PC-9 (cell line): Measurements from ENCODE around the gene PAK4. TPM values are rescaled to one million over a fixed set of nuclear protein-coding genes. Genes with fewer than 3 reads are reported as not detected.

Experiments
- BruUV-seq: library from RNA; stranded (reverse); fragments of 400-500 nt; replicated peaks from 2 replicates; lab custom pipeline; 2021; lab: Mats Ljungman, UMichigan
- CTCF ChIA-PET: fragments of 300-600 bp; sonication (Branson Sonifier 250); formaldehyde crosslinking; loops from one replicate; lab custom pipeline; 2022; ENCODE audit warnings: antibody characterized with exemption; lab: Charles Lee
- POLR2A ChIA-PET: fragments of 300-600 bp; sonication (Branson Sonifier 250); formaldehyde crosslinking; loops from one replicate; lab custom pipeline; 2022; ENCODE audit warnings: antibody characterized with exemption; ENCODE audit not compliant: unreplicated experiment; lab: Charles Lee
- DNase-seq, 2 experiments: peaks; one replicate each; pipeline versions ENCODE4 v3.0.0 to v3.0.0-alpha.2; 2015 to 2022; ENCODE audit warnings: mixed read lengths in 1 of 2
- H2AFZ ChIP-seq: fragments of 200-600 bp; sonication (generic); 2 replicates; pipeline ENCODE4 v1.8.1; 2017; ENCODE audit warnings: antibody characterized with exemption
- H3F3A ChIP-seq: fragments of 200-600 bp; sonication (generic); 2 replicates; pipeline ENCODE4 v1.8.1; 2017; ENCODE audit warnings: antibody characterized with exemption, mild to moderate bottlenecking, low read depth; ENCODE audit not compliant: insufficient read depth
- H3K27ac ChIP-seq: fragments of 200-600 bp; sonication (generic); 2 replicates; pipeline ENCODE4 v1.6.1; 2016; ENCODE audit warnings: mixed run types
- H3K27me3 ChIP-seq: fragments of 200-600 bp; sonication (generic); 2 replicates; pipeline ENCODE4 v1.6.1; 2016; ENCODE audit warnings: low read depth, mixed run types; ENCODE audit not compliant: insufficient read depth
- H3K36me3 ChIP-seq: fragments of 200-600 bp; sonication (generic); 2 replicates; pipeline ENCODE4 v1.6.1; 2016; ENCODE audit warnings: low read depth, mixed run types
- H3K4me1 ChIP-seq: fragments of 200-600 bp; sonication (generic); replicated peaks from 2 replicates; pipeline ENCODE4 v1.6.1; 2016; ENCODE audit warnings: mixed run types; ENCODE audit not compliant: insufficient read depth
- H3K4me2 ChIP-seq: fragments of 200-600 bp; sonication (generic); 2 replicates; pipeline ENCODE4 v1.6.1; 2017; ENCODE audit warnings: mixed run types
- H3K4me3 ChIP-seq: fragments of 200-600 bp; sonication (generic); 2 replicates; pipeline ENCODE4 v1.6.1; 2016; ENCODE audit warnings: mixed run types
- H3K79me2 ChIP-seq: fragments of 200-600 bp; sonication (generic); 2 replicates; pipeline ENCODE4 v1.6.1; 2017; ENCODE audit warnings: low read depth, mixed run types
- H3K9me2 ChIP-seq: fragments of 200-600 bp; sonication (generic); 2 replicates; pipeline ENCODE4 v1.8.1; 2017; ENCODE audit warnings: mild to moderate bottlenecking; ENCODE audit not compliant: insufficient read depth
- H3K9me3 ChIP-seq: fragments of 200-600 bp; sonication (generic); 2 replicates; pipeline ENCODE4 v1.8.1; 2016; ENCODE audit warnings: low read depth; ENCODE audit not compliant: insufficient read depth
- H4K20me1 ChIP-seq: fragments of 200-600 bp; sonication (generic); 2 replicates; pipeline ENCODE4 v1.8.1; 2017; ENCODE audit not compliant: insufficient read depth
- CTCF ChIP-seq: fragments of 200-600 bp; sonication (generic); conservative IDR thresholded peaks from 2 replicates; pipeline ENCODE4 v1.6.1; 2017; ENCODE audit warnings: mixed run types, antibody characterized with exemption, mild to moderate bottlenecking, moderate library complexity
- EZH2 ChIP-seq: fragments of 200-600 bp; sonication (generic); IDR thresholded peaks from 2 replicates; pipeline ENCODE4 v1.8.0; 2017; ENCODE audit warnings: antibody characterized with exemption, low read depth
- intact Hi-C: fragments of 100-400 bp; cut with micrococcal nuclease; formaldehyde crosslinking; loops from one replicate; pipeline ENCODE4 v1.10.0; 2022; ENCODE audit not compliant: unreplicated experiment
- total RNA-seq: library from RNA; stranded (reverse); gene quantifications from 2 replicates; pipeline ENCODE4 v1.2.3, GENCODE V29; 2021

Gene PAK4
- total RNA-seq, 1 experiment from 2014 or later, result 77.8 TPM

GRCh38 chr19:39178296-39179006 lies 52.9 kb downstream of the PAK4 start:
- BruUV-seq, result TSS peak; percentile 16

GRCh38 chr19:39179754-39180153 lies 54.2 kb downstream of the PAK4 start:
- Histone ChIP-seq H3K4me2 (no peak overlapping the region), H3K79me2 (no peaks in the 10 kb centered on the region), H4K20me1 (no peaks in the 10 kb centered on the region), H3K27me3 (no peaks in the 10 kb centered on the region), H3K4me1 (no peaks in the 10 kb centered on the region), H2AFZ (no peak overlapping the region), H3F3A (peaks cover 17% of the 10 kb centered on the region; the same call in 1 of the 2 replicates), H3K27ac (no peak overlapping the region), H3K36me3 (no peaks in the 10 kb centered on the region), H3K4me3 (no peak overlapping the region), H3K9me3 (no peaks in the 10 kb centered on the region), H3K9me2 (no peaks in the 10 kb centered on the region)
- DNase-seq, result no peak
- BruUV-seq, result no TSS peak
- POLR2A ChIA-PET, result no interaction called here
- TF ChIP-seq CTCF, result no peak
- intact Hi-C loops, result no loop called here
- CTCF ChIA-PET, result no interaction called here

More at GRCh38 chr19:39178296-39179006, 52.9 kb downstream of the PAK4 start:
- H3F3A ChIP-seq, result peaks cover 13% of the 10 kb centered on the region; the same call in 1 of the 2 replicates
- DNase-seq, result no peak
- no peak overlapping the region for H3K4me3 ChIP-seq
- no peak overlapping the region for H3K4me2 ChIP-seq
- ChIA-PET POLR2A (no interaction called here), CTCF (no interaction called here)
- TF ChIP-seq CTCF, result no peak
- TF ChIP-seq EZH2, result no peak
- no peaks in the 10 kb centered on the region for H3K9me2 ChIP-seq
- no peaks in the 10 kb centered on the region for H3K4me1 ChIP-seq
- H3K79me2 ChIP-seq, result no peaks in the 10 kb centered on the region
- no peaks in the 10 kb centered on the region for H3K9me3 ChIP-seq
- no peak overlapping the region for H2AFZ ChIP-seq
- no peaks in the 10 kb centered on the region for H3K36me3 ChIP-seq
- intact Hi-C loops, result no loop called here
- H4K20me1 ChIP-seq, result no peaks in the 10 kb centered on the region
- no peaks in the 10 kb centered on the region for H3K27me3 ChIP-seq
- H3K27ac ChIP-seq, result no peak overlapping the region

GRCh38 chr19:39180749-39181148 lies 55.2 kb downstream of the PAK4 start:
- H4K20me1 ChIP-seq, result no peaks in the 10 kb centered on the region
- POLR2A ChIA-PET, result interaction anchor here (0.6 kb wide), 1 partner anchor 892 kb away, joined by 5 read pairs; no protein-coding TSS in a partner anchor
- no peaks in the 10 kb centered on the region for H3K79me2 ChIP-seq
- H3K36me3 ChIP-seq, result no peaks in the 10 kb centered on the region
- H3K27ac ChIP-seq, result no peak overlapping the region
- no peaks in the 10 kb centered on the region for H3K27me3 ChIP-seq
- no peak for DNase-seq
- H3K4me3 ChIP-seq, result no peak overlapping the region
- no peaks in the 10 kb centered on the region for H3K9me2 ChIP-seq
- CTCF ChIA-PET, result no interaction called here
- no peaks in the 10 kb centered on the region for H3K9me3 ChIP-seq
- H2AFZ ChIP-seq, result no peak overlapping the region
- H3F3A ChIP-seq, result peaks cover 17% of the 10 kb centered on the region; the same call in 1 of the 2 replicates
- TF ChIP-seq CTCF (no peak), EZH2 (no peak)
- no peaks in the 10 kb centered on the region for H3K4me1 ChIP-seq
- intact Hi-C loops, result no loop called here
- no TSS peak for BruUV-seq
- H3K4me2 ChIP-seq, result no peak overlapping the region
